Measurements from ENCODE around the gene SPON1.
"Not testable (repeated sequence)": the region's sequence is repeated elsewhere in the genome, so short reads cannot be mapped to it uniquely, and the experiment has no call there.

The SPON1 gene

DNA sequence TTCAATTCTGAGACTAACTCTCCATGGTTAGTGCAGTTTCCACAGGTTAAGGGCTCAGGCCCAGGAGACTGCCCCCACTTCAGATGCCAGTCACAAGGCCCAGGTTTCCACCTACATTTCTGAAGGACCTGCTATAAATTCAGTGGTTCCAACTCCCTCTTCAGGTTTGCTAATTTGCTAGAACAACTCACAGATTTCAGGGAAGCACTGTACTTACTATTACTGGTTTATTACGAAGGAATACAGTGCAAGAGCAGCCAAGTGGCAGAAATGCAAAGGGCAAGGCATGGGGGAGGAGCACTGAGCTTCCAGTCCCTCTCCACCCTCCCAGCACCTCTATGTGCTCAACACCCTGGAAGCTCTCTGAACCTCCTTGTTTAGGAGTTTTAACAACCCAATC lies 39.3 kb upstream of the SPON1 start:
- DNase-seq: no peak
- Histone ChIP-seq H3K27ac (no peak overlapping the region), H3K27me3 (no peaks in the 10 kb centered on the region), H3K36me3 (no peaks in the 10 kb centered on the region), H3K9me3 (no peaks in the 10 kb centered on the region), H3K4me3 (no peak overlapping the region), H3K4me1 (no peaks in the 10 kb centered on the region)
- TF ChIP-seq, protein P1, sequence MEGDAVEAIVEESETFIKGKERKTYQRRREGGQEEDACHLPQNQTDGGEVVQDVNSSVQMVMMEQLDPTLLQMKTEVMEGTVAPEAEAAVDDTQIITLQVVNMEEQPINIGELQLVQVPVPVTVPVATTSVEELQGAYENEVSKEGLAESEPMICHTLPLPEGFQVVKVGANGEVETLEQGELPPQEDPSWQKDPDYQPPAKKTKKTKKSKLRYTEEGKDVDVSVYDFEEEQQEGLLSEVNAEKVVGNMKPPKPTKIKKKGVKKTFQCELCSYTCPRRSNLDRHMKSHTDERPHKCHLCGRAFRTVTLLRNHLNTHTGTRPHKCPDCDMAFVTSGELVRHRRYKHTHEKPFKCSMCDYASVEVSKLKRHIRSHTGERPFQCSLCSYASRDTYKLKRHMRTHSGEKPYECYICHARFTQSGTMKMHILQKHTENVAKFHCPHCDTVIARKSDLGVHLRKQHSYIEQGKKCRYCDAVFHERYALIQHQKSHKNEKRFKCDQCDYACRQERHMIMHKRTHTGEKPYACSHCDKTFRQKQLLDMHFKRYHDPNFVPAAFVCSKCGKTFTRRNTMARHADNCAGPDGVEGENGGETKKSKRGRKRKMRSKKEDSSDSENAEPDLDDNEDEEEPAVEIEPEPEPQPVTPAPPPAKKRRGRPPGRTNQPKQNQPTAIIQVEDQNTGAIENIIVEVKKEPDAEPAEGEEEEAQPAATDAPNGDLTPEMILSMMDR (IDR thresholded peaks at IDR 0.05): no peak
- intact Hi-C loops (cut with DNase I; ENCODE audit: low total_unique reads): no loop called here

DNA sequence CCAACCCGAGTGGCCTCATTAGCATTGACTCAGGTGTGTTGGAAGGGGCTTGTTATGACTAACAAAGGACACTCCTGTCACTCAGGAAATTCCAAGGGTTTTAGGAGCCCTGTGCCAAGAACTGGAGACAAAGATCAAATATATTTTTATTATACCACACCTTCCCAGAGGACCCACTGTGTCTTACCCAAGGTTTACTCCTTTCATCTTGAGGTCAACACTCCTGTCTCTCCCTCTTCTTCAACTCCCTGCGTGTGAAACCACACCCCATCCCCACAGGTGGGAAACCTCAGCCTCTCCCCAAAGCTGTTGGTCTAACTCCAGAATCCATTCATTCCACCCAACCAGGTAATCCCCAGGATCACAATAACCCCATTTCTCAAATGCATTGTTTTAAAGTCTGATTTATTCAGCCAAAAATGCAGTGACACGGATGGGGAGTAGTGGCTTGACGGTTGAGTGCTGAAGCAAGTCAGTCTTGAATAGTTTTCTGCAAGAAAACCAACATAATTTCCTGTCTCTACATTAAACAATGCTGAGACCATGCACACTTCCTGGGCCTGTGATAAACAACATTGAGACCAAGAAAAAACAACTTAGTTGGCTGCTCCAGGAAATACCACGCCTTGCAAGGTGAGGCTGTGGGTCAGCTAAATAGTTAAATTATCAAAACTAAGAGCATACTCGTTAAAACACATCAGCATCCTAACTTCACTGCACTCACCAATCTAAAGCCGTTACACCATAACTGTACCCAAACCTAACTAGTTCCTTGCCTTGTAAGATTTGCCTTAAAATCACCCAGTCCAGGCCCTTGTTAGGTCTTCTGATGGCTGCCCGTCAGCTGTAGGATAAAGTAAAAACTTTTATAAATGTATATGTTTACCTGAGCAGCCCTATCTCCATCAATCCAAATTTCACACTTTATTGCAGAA lies 38.5 kb upstream of the SPON1 start:
- no peak overlapping the region for H3K4me3 ChIP-seq
- TF ChIP-seq, protein P1 (IDR thresholded peaks at IDR 0.05): no peak
- H3K9me3 ChIP-seq: no peaks in the 10 kb centered on the region
- no peak for DNase-seq
- no peaks in the 10 kb centered on the region for H3K36me3 ChIP-seq
- H3K4me1 ChIP-seq: peaks cover 0 to under 1% (median 0%) of the 10 kb centered on the region in 4 donors
- H3K27me3 ChIP-seq: no peaks in the 10 kb centered on the region
- intact Hi-C loops (cut with DNase I; ENCODE audit: low total_unique reads): no loop called here
- no peak overlapping the region for H3K27ac ChIP-seq

DNA sequence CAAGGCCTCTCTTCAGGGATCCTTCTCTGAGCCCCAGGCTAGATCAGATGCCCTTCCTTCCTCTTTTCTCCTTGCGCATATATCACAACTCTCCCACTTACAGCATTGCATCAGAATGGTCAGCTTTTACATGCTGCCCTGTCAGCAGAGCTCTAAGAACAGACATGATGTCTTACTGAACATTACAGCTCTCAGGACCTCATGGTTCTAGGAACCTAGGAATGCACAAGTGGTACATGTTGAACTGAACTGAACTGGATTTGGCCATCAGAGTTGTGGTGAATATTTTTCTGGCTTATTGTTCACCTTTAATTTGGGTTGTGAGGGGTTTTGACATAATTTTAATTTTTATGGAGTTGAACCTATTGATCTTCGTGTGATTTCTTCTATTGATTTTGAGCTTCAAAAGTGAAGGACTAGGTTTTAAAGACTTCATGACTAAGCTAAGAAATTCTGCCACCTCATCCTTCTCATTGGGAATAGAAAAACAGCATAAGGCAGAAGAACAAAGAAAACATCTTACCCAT lies 37.7 kb upstream of the SPON1 start:
- H3K9me3 ChIP-seq: no peaks in the 10 kb centered on the region
- DNase-seq: peak in 1 of 2 donors; percentile 26
- peaks cover 0 to 3% (median 0%) of the 10 kb centered on the region in 4 donors for H3K4me1 ChIP-seq
- TF ChIP-seq, protein P1 (IDR thresholded peaks at IDR 0.05): no peak
- H3K4me3 ChIP-seq: no peak overlapping the region
- H3K36me3 ChIP-seq: no peaks in the 10 kb centered on the region
- intact Hi-C loops (cut with DNase I; ENCODE audit: low total_unique reads): no loop called here
- no peaks in the 10 kb centered on the region for H3K27me3 ChIP-seq
- no peak overlapping the region for H3K27ac ChIP-seq

DNA sequence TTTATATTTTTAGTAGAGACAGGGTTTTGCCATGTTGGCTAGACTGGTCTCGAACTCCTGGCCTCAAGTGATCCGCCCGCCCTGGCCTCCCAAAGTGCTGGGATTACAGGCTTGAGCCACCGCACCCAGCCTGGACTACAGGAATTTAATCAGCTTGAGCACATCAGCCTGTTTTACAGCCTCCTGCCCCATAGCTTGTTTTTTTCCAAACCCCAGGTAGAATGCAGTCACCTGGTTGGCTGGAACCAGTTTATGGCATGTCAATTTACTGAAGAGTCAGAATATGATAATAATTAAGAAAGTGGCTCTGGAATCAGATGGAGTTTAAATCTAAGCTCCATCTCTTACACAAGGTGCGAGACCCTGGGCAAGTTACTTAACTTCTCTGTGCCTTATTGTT lies 36.2 kb upstream of the SPON1 start:
- H3K27ac ChIP-seq; H3K4me3 ChIP-seq; H3K36me3 ChIP-seq; H3K4me1 ChIP-seq; H3K9me3 ChIP-seq; intact Hi-C loops (cut with DNase I; ENCODE audit: low total_unique reads); DNase-seq; H3K27me3 ChIP-seq: not testable (repeated sequence)

DNA sequence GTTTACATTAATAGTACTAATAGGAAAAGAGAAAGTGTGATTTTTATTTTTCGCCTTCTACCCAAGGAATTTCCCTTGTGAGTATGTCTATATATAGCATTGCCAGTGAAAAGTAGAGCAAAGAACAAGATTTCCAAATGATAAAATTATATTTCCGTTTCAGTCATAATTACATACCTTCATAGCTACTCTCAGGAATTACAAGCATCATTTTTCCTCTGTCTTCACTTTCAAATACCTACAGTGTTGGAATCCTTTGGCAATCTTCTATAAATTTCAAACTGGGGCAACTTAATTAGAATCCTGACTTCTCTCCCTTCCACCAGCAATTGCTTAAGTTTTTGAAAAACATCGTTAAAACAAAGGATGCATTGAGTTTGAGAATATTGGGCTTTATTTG lies 35.5 kb upstream of the SPON1 start:
- TF ChIP-seq, protein P1 (IDR thresholded peaks at IDR 0.05): no peak
- Histone ChIP-seq H3K27ac (no peak overlapping the region), H3K9me3 (no peaks in the 10 kb centered on the region), H3K4me1 (peaks cover 0 to 3% (median 0%) of the 10 kb centered on the region in 4 donors), H3K27me3 (no peaks in the 10 kb centered on the region), H3K36me3 (no peaks in the 10 kb centered on the region), H3K4me3 (no peak overlapping the region)
- DNase-seq: no peak
- intact Hi-C loops (cut with DNase I; ENCODE audit: low total_unique reads): no loop called here

DNA sequence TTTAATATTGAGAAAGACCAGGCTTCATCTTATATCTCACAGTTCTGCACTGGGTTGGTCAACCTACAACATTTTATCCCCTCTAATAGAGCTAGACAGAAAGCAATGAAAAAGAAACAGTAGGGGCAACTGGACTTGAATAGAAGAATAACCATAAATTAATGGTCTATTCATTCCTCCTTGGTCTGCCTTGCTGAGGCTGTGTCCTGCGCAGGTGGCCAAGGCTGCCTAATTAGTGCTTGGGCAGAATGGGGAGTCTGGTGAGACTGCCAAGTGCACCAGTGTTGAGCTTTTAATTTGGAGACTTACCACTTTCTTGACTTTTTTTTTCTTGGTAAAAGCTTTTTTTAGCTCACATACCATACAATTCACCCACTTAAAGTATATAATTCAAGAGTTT lies 35.0 kb upstream of the SPON1 start:
- Histone ChIP-seq H3K4me1 (peaks cover 0 to 3% (median 0%) of the 10 kb centered on the region in 4 donors), H3K27ac (no peak overlapping the region), H3K9me3 (no peaks in the 10 kb centered on the region), H3K4me3 (no peak overlapping the region), H3K27me3 (no peaks in the 10 kb centered on the region), H3K36me3 (no peaks in the 10 kb centered on the region)
- no peak for DNase-seq
- intact Hi-C loops (cut with DNase I; ENCODE audit: low total_unique reads): no loop called here
- TF ChIP-seq, protein P1 (IDR thresholded peaks at IDR 0.05): no peak

Measured in tibial artery (tissue), 4 donors.